ENCODE data around the gene SIMC1.
A peak's percentile ranks its signal among the peaks of the same experiment; 100 is the strongest.

Gene SIMC1

GRCh38 chr5:176317534-176318374, 79.5 kb downstream of the SIMC1 start:
- no peak for FAIRE-seq

- peak; percentile 82 for FAIRE-seq
Observed at GRCh38 chr5:176319827-176320554, 81.8 kb downstream of the SIMC1 start.

- no peak for FAIRE-seq
Observed at GRCh38 chr5:176320577-176320976, 82.4 kb downstream of the SIMC1 start.

DNA sequence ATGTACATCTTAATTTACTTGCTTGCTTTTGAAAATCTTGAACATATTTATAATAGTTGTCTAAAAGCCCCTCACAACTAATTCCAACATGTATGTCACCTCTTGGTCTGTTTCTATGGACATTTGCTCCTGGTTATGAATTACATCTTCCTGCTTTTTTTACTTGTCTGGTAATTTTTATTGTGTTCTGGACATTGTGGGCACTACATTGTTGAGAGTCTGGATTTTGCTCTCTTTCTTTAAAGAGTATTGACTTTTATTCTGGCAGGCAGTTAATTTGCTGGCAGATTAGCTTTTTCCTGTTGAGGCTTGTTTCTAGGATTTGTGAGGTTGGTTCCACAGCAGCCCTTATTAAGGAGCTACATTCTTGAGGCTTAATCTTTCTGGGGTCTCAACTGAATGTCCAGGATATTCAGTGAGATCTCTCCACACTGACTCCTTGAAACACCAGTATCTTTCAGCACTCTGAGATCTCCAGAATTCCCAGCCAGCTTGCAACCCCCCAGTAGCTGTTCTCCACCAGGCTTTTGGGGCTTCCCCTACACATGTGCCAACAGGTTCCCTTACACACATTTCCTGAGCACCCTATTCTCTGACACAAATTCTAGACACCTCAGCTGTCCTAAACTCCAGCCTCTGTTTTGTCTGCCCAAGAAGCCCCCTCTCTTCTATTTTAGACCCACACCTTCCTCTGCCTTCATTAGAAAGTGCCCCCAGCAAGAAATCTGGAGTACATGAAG, 96.0 kb downstream of the SIMC1 start:
- no peak for FAIRE-seq

DNA sequence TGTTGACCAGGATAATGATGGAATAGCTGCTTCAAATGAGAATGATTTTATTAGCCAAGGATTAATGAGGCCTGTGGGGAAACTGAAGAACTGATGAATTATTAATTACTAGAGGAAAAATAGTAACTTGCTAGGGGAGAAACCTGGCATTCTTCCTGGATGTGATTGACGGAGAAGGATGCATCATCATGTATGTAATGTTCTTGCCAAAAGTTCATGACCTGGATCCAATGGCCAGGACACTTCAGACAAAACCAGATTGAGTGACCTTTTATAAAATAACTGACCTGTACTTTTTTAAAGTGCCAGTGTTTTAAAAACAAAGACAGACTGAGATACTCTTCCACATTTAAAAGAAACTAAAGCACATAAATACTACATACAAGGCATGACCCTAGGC, 99.7 kb downstream of the SIMC1 start:
- FAIRE-seq, result no peak

- no peak for FAIRE-seq
Observed at GRCh38 chr5:176339304-176339703, 101.1 kb downstream of the SIMC1 start.

DNA sequence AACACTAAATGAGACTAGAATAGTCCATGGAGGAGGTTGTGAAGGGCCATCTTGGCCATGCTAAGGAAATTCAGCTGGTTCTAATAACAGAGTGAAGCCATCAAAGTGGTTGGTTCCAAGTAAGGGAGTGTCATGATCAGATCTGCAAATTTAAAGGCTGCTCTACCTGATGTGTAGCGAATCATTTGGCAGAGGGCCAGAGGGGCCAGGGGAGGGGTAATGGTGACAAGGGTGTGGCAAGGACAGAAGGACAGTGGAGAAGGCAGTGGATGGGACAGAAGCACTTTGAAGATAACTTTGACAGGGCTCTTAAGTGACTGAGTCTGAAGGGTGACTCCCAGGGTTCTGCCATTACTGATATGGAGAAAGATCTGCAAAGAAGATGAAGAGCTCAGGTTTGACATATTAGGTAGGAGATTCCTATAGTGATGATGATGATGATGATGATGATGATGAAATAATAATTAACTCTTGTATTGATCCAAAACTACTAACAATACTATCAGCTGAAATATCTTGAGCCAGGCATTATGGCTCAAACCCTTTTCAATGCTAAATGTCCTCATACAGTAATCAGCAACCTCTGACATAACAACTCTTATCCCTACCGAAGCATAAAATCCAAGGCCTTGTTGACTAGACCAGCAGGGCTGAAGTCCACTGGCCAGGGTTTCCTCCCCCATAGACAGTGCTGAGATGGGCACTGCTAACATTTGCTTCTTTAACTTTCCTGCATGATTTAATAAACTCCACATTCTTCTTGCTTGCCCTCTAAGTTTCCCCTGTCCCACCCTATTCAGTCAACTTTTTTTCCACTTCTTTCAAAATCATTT, 103.3 kb downstream of the SIMC1 start:
- no peak for FAIRE-seq

DNA sequence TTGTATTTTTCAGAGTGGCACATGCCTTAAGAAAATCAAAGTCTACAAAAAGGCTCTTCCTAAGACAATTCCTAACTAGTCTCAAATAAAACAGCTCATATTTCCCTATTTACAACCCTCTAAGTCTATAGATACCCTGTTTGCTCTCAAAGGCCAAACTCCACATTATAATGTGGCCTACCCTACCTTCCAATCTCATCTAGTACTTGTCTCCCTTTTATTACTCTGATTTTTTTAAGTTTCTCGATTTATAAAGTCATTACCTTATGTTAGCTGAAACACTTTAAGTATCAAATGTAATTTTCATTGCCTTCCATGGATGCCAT, 103.9 kb downstream of the SIMC1 start:
- FAIRE-seq, result no peak

DNA sequence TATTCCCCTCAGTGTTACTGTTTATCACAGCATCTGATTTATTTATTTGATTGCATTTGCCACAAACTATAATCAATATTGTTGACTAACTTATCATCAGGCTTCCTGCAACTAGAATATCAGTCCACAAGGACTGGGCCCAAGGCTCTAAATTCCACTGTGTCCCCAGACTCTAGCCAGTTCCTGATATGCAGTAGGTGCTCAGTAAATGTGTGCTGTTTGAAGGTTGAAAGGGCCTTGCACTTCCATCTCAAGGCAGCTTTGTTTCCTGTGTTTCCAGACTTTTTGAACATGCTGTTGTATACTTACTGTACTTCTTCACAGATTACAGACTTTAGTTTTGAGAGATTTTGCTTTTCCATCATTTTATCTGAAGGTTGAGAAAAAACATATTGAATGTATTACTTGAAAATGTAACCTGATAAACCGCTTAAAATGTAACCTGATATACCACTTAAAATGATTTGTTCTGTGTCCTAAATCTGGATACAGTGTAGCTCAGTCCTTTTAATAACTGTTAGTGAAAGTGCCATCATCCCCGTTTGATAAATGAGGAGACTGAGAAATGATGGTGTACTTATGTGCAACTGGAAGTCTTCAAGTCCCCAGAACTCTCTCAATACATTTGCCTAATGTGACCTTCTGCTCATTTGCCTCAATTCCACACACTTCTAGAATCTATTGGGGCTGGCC, 104.7 kb downstream of the SIMC1 start:
- no peak for FAIRE-seq

DNA sequence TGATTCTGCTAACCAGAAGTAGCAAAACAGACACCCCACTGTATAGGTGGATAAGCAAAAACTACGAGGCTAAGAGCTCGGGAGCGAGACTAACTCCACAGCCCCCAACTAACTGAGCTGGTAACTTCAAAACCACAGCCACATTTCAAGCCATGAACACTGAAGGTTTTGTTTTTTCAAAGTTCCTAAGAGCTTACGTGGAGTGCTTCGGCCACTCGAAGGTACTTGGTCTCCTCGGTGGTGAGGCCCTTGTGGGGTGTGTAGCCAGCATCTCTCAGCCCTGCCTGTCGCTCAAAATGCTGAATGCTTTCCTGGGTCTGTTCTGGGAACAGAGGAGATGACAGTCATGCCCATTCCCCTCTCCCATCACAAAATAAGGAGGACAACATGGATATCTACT, 112.2 kb downstream of the SIMC1 start:
- FAIRE-seq, result no peak

DNA sequence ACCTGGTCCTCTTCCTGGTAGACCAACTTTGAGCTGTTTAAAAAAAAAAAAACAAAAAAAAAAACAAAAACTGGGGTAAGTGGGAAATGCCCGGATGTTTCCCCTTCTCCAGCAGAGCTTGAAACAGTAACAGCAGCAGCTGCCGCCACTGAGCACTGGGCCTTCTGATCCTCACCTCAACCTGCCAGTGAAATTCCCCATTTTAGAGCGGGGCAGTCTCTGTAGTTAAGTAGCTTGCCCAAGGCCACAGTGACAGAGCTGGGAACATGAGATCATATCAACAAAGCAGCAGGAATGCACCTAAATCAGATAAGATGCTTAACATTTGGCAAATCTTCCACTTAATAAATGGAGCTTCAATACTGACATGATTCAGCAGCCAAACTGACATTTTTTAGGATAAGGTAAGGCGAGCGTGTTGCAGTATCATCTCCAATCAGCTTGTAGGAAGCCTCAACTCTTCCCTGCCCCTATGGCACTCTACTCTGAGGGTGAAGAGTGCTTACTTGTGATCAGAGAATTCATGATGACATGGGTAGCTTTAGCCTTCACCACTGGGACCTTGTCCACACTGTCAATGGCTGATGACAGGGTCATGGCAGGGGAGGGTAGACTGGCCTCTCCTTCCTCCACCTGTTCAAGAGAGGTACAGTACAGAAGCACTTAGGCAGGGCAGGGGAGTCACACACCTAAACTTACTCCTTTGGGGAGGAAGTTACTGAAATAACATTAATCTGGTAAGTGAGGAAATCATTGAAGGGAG, 114.1 kb downstream of the SIMC1 start:
- no peak for FAIRE-seq

DNA sequence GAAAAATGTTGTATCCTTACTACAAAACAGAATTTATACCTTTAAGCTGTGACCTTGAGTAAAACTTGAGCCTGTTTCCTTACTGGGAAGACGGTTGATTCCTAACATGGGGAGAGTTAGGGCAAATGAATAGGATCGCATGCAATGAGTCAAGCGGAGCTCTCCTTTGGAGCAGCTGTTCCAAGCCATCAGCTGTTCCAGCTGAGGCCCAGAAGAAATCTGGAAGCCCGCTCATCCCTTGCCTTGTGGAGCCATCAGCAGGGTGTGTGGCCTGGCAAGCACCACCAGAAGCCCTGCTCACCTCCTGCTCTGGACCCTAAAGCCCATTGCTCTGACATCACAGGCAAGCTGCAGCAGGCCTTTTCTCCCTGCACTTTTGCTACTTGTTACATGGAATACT, 115.3 kb downstream of the SIMC1 start:
- no peak for FAIRE-seq

DNA sequence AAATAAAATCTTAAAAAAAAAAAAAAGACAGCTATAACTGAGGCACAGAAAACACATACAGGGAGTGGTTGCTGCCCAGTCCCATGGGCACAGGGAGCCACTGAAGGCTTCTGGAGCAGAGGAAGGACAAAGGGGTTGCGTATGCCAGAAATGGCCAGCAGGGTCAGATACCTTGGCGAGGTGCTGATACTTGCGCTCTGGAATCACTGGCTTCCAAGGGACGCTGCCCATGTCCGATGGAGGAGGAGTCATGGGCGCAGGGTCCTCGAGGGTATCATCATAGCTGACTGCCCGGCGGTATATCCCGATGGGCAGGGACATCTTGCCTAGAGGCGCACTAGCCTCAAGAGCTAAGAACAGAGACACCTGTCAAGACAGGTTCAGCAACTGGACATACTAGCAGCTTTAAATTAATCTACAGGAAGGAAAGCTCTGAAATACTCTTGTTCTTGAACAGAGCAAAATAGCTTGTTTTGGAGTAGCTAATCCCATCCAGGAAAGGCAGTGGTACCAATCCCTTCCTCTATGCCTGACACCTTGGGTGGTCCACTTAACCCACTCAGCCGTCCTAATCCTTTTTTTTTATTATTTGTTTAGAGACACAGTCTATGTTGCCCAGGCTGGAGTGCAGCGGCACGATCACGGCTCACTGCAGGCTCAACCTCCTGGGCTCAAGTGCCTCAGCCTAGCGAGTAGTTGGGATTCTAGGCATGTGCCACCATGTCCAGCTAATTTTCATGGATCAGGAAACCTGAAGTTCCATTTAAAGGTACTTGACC, 117.4 kb downstream of the SIMC1 start:
- FAIRE-seq, result no peak

DNA sequence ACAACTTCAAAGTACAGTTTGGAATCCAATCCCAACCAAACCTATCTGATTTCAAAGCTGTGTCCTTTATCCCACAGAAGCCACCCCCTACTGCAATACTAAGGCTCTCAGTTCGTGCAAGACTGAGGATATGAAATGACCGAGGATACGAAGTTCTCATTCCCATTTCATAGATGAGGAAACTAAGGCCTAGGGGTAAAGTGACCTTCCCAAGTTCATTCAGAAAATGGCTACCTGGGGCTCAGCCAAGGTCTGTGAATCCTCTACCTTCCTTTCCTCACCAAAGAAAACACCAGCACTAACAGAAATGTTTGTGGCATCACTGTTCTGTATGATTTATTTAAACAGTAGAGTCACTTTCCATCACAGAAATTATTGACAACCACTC, 117.9 kb downstream of the SIMC1 start:
- FAIRE-seq, result no peak

DNA sequence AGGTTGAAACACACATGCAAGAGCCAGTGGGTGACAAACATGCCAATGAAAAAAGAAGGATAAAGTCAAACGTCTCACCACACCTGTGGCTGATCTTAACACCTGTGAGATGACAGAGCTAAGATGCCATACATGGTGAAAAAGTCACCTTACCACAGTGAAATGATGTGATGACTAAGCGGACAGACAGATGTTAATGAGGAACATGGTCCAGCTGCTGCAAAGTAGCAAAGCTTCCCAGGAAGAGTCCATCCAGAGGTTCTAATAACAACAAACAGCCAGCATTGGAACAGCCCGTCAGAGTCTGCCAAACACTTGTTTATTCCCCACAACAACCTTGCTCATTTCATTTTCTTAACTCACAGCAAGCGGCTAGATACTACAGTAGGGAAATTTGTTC, 121.4 kb downstream of the SIMC1 start:
- FAIRE-seq, result no peak

- no peak for FAIRE-seq
Observed at GRCh38 chr5:176360894-176361436, 122.7 kb downstream of the SIMC1 start.

GRCh38 chr5:176361437-176362232, 123.4 kb downstream of the SIMC1 start, which contains the start of gene KIAA1191:
TSS of gene KIAA1191 (minus strand) at chr5:176361764. CDS start at chr5:176359508, 2,256 bp downstream.
- peak; percentile 47 for FAIRE-seq

DNA sequence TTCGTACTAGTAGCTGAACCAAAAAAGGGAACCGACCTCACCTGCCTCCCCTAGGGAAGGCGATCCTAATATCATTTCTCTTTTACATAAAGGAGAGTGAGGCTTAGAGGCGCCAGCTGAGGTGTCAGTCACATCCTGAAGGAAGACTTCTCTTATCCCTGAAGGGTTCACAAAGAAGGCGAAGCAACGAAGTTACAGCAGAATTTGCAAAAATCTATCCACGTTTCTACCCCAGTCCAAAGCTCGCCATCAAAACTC, 123.9 kb downstream of the SIMC1 start:
- FAIRE-seq, result no peak

DNA sequence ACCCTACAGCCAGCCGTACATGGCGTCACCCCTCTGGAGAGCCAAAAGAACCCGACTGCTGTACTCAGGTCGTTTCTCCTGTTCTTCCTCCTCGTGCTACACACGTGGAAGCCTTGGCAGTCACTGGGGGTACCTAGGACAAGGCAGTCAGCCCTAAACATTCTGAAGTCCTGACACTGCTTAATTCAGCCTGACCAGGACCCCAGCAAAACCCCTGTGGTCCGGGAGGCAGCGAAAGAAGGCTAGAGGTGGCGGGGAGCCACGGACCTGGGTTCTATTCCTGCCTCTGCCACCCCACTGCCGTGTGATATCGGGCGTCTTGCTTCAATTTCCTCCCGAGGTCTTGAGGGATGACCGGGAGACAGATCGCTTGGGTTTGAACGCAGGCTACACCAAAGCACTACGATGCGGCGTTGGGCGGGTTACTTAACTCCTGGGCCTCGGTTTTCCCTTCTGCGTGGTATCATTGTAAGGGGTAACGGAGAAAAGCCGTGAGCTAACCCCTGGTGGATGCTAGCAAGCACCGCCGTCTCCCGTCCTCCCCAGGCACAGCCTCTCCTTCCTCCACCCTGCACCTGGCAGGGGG, 126.6 kb downstream of the SIMC1 start:
- no peak for FAIRE-seq

Data from G401.6 (cell line).